Measurements from ENCODE around the gene LGR5.

DNA sequence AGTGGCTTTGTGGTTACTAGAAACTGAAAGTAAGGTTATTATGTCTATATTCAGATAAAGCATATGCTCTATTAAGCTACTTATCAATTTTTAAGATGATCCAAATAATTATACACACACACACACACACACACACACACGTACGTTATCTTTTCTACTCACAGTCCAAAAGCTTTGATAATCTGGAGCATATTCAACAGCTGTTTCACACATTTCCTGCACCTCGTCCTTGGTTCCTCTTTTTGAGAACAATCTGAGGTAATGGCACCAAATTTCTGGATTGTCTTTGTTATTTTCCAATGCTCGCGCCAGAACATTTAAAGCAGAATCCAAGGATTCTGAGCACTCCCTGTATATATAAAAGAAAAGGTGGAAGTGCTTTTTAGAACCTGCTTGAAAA, 186.5 kb downstream of the LGR5 start:
- TF ChIP-seq RFX5 (IDR thresholded peaks at IDR 0.05; ENCODE audit: low read depth, low read length) (no peak), POLR2A (IDR thresholded peaks at IDR 0.05; ENCODE audit: low read depth, low read length) (no peak), MAFK (IDR thresholded peaks at IDR 0.05; ENCODE audit: low read depth, low read length) (no peak), FOS (IDR thresholded peaks at IDR 0.05; ENCODE audit: low read depth, low read length) (no peak), CHD1 (IDR thresholded peaks at IDR 0.05; ENCODE audit: low read depth, low read length) (no peak)
- TF ChIP-seq, protein P1, sequence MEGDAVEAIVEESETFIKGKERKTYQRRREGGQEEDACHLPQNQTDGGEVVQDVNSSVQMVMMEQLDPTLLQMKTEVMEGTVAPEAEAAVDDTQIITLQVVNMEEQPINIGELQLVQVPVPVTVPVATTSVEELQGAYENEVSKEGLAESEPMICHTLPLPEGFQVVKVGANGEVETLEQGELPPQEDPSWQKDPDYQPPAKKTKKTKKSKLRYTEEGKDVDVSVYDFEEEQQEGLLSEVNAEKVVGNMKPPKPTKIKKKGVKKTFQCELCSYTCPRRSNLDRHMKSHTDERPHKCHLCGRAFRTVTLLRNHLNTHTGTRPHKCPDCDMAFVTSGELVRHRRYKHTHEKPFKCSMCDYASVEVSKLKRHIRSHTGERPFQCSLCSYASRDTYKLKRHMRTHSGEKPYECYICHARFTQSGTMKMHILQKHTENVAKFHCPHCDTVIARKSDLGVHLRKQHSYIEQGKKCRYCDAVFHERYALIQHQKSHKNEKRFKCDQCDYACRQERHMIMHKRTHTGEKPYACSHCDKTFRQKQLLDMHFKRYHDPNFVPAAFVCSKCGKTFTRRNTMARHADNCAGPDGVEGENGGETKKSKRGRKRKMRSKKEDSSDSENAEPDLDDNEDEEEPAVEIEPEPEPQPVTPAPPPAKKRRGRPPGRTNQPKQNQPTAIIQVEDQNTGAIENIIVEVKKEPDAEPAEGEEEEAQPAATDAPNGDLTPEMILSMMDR (conservative IDR thresholded peaks at IDR 0.05; ENCODE audit: low read depth, low read length), result no peak
- TF ChIP-seq, protein P2, sequence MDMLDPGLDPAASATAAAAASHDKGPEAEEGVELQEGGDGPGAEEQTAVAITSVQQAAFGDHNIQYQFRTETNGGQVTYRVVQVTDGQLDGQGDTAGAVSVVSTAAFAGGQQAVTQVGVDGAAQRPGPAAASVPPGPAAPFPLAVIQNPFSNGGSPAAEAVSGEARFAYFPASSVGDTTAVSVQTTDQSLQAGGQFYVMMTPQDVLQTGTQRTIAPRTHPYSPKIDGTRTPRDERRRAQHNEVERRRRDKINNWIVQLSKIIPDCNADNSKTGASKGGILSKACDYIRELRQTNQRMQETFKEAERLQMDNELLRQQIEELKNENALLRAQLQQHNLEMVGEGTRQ (IDR thresholded peaks at IDR 0.05; ENCODE audit: low read depth, low read length), result no peak

Measured in IMR-90 (cell line).